GM21423 (cell line): ENCODE data around the gene RASEF.

Source experiments
- ATAC-seq: cut with Tn5 transposase; IDR thresholded peaks from one replicate; pipeline ENCODE4 v1.9.1; 2021; ENCODE audit warnings: mild to moderate bottlenecking, moderate library complexity; ENCODE audit not compliant: unreplicated experiment

The RASEF gene

GRCh38 chr9:83059417-83059816, 3.5 kb downstream of the RASEF start:
- no peak for ATAC-seq

- ATAC-seq: no peak
Measured at GRCh38 chr9:83056911-83057310, 6.0 kb downstream of the RASEF start.

DNA sequence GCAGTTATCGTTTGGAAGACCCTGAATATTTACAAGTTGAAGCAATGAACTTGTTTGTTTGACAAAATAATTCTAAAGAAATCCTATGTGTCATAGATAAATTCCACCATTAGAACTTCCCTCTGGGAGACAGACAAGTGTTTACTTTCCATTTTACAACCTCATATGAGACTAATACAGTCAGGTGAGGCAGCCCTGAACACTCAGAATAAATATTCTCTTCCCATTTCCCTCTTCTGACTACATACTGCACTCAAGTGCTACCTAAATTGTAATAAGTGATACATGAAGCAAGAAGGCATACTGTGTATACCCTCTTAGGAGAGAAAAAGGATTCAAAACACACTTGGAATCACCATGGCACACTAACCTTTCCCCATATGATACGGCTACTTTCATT, 6.8 kb downstream of the RASEF start:
- no peak for ATAC-seq

DNA sequence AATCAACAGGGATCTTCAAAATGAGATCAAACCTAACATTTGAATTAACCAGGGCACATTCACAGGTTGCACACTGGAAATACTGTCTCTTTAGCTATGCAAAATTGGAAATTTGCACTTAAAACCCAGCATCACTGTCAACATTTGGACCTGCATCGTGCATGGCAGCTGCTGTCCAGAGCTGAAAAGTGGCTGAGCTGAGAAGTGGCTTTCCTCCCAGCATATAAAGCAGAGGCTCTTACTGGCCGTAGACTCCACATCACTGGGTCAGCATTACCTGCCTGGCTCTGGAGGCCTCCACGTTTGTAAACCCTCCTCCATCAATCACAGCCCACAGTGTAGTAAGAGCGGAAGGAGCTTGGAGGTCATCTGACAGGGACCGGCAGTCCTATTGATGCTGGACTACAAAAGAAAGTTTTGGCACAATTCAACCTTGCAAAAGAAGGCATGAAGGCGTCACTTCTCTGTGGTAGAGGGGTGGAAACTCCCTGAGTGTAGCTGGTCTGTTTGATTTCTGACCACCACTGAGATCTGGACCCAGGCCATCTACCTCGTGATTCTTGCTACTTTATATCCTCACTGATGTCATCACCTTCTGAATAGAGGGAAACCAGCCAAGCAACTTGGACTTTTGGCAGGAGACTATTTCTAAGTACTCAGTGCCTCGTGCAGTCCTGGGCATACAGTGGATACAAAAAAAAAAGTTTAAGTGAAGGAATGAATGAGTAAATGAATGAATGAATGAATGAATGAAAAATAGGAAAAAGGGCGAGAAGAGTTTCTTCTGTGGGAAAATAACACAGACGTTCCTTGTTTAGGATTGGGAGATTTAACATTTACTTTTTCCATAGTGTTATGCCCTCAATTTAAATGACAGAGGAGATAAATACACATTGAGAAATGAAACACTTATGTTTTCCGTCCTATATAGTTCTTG, 14.8 kb downstream of the RASEF start:
- no peak for ATAC-seq

GRCh38 chr9:83043597-83043996, 19.3 kb downstream of the RASEF start:
- no peak for ATAC-seq

DNA sequence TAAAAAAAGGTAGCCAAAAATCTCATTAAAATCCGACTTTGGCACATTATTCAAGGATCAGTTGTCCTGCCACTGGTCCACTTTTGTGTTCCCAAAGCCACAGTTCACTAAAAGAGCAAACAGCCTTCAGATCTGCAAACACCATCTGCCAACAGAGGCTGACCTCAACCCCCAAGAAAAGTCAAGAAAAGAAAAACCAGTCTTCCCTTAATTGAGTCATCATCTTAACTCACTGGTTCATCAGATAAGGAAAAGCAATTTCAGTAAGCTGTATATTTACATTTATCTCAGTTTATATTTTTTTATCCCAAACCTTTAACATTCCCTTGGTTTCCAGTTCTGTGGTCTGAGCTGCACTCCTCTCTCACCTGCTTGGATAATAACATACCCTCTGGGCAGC, 21.2 kb downstream of the RASEF start:
- ATAC-seq: no peak

DNA sequence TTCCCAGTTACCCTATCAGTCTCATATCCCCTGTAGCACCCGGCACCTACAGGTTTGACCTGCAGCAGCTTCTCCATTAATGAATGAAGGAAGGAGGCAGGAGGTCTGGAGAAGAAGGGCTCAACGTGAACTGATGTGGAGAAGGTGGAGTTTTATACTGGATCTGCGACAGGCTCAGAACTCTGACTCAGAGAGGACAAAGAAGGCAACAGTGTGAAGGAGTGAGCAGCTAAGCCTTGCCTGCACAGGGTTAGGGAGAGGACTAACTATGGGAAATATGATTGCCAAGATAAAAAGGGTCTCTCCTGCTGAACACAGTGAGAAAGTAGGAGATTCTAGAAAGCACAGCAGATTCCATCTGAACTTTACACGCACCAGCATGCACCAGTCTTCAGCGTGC, 23.6 kb downstream of the RASEF start:
- ATAC-seq: no peak

GRCh38 chr9:83036043-83036442, 26.9 kb downstream of the RASEF start:
- no peak for ATAC-seq

DNA sequence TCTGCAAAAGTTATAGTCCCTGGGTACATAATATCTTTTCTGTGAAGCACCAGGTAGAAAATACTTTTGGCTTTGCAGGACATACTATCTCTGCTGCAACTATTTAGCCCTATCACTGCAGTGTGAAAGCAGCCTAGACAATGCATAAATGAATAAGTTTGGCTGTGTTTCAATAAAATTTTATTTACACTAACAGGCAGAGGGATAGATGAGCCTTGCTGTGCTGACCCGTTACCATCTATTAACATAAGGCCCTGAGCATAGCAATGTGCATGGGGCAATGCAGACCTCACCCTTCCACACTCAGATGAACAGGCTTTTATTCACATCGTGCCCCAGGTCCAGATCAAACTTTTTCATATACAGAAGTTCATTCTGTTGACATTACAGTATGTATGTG, 27.8 kb downstream of the RASEF start:
- no peak for ATAC-seq

- no peak for ATAC-seq
Measured at GRCh38 chr9:83034587-83034986, 28.4 kb downstream of the RASEF start.

- no peak for ATAC-seq
Measured at GRCh38 chr9:83034026-83034425, 28.9 kb downstream of the RASEF start.

DNA sequence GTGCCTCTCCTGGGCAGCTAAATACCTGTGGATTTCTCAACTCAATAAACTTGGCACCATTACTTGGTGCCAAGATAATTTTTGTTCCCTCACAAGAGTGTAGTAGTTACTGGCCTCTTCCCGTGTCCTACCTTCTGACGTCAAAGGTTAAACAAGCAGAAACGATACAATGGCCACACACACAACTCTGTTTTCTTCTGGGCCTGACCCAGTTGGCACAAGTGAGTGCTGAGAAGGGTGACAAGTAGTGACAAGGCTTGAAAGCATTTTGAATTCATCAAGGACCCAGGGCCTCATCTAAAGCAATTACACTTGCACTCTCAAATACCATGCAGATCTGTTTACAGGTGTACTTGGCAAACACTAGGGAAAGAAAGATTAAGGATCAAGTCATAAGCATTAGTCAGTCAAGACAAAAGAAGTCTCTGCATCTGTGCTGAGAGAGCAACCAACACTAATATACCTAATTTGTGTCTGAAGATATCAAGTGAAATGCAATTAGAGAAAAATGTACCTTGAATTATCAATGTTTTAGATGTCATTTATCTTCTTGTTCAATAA, 30.8 kb downstream of the RASEF start:
- ATAC-seq: no peak

- no peak for ATAC-seq
Measured at GRCh38 chr9:83030391-83031107, 32.4 kb downstream of the RASEF start.

GRCh38 chr9:83029531-83030137, 33.3 kb downstream of the RASEF start:
- ATAC-seq: no peak

GRCh38 chr9:83027153-83027891, 35.6 kb downstream of the RASEF start:
- no peak for ATAC-seq

- no peak for ATAC-seq
Measured at GRCh38 chr9:83024506-83025125, 38.3 kb downstream of the RASEF start.

GRCh38 chr9:83023151-83023550, 39.8 kb downstream of the RASEF start:
- ATAC-seq: no peak

DNA sequence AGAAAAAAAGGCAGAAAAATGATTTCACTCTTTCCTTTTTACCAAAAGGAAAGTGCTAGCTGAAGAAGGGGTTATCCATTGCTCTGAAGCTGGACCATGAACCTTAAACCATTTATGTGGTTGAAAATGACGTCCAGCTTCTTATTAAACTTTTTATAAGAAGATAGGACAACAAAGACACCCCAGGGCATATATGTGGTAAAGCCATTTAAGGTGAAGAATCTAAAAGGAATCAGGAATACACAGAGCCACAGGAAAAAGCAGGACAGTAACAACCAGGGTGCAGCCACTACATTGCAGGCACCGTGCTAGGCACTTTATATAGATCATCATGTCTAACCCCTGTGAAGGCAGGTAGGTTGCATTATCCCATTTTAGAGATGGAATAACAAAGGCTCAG, 42.1 kb downstream of the RASEF start:
- no peak for ATAC-seq

- ATAC-seq: no peak
Measured at GRCh38 chr9:83020327-83020726, 42.6 kb downstream of the RASEF start.

DNA sequence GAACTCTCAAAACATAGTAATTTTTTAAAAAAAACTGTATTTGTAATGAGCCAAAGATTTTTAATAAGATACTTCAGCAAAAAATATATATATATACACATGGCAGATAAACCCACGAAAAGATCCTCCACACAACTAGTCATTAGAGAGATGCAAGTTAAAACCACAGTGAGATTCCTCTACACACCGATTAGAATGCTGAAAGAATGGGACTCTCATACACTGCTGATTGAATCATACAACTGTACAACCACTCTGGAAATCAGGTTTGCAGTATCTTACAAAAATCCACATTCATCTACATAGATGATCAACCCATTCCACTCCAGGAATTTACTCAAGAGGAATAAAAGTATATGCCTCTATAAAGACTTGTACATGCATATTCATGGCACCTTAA, 43.7 kb downstream of the RASEF start:
- no peak for ATAC-seq
